ENCODE measurements around the gene SRRM5.
A peak's percentile ranks its signal among the peaks of the same experiment; 100 is the strongest.
"Not testable (repeated sequence)": the region's sequence is repeated elsewhere in the genome, so short reads cannot be mapped to it uniquely, and the experiment has no call there.

The SRRM5 gene, protein sequence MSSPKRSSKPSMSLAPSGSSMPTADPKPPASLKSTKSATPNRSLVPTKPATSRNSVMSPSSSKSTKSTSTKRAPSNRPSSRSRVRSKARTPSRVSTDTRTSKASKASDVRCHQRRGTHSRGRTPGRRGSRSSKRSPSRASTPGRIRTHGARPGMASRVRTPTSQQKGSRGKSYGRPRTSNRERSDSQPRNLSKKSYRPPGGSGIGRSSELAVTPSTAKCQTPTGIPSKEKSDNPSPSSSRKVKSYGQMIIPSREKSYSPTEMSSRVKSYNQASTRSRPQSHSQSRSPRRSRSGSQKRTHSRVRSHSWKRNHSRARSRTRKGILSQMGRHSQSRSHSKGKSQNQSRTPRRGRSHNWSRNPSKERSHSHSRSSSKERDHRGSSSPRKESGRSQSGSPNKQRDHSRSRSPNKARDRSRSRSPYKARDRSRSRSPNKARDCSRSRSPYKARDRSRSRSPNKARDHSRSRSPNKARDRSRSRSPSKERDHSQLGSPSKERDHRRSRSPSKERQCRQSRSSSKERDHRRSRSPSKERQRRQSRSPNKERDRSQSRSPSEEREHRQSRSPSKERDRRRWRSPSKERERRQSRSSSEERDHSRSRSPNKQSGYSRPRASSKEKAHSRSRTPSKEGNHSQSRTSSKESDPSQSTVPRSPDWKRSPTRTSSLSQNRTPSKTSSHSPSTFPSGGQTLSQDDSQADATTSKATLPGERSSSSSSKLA

DNA sequence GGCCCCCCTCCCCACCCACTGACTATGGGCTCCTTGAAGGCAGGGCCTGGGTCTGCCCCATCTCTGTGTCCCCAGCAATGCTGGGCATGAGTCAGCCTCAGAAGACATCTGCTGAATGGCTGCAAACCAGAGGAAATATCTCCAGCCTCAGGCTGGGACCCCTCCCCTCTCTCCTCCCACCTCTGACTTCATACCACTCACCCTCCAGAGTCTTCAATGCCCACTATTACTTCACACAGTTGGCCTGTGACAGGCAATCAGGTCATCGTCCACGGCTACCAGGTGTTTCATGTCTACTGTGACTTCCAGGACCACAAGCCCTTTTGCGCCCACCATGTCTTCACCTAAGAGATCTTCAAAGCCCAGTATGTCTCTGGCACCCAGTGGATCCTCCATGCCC lies at the start of gene SRRM5:
Gene SRRM5, plus strand, starts transcription at position 301 of the 400 bp plus-strand sequence. Its CDS starts 34 bp downstream, at position 335.
- no peak for DNase-seq (ENCODE audit: low read depth)

DNA sequence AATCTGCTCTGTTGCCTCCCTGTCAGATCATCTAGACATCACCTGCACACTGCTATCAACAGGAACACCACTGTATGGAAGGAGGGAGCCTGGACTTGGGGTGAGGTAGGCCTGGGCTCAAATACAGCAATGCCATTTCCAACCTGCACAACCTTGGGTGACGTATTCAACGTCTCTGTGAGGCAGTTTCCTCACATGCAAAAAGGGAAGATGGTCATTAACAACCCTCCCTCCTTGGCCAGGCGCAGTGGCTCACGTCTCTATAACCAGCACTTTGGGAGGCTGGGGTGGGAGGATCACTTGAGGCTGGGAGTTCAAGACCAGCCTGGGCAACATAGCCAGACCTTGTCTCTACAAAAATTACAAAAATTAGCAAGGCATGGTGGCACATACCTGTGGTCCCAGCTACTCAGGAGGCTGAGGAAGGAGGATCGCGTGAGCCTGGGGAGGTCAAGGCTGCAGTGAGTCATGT lies 49.6 kb upstream of the SRRM5 start:
- DNase-seq (ENCODE audit: low read depth), result no peak

DNA sequence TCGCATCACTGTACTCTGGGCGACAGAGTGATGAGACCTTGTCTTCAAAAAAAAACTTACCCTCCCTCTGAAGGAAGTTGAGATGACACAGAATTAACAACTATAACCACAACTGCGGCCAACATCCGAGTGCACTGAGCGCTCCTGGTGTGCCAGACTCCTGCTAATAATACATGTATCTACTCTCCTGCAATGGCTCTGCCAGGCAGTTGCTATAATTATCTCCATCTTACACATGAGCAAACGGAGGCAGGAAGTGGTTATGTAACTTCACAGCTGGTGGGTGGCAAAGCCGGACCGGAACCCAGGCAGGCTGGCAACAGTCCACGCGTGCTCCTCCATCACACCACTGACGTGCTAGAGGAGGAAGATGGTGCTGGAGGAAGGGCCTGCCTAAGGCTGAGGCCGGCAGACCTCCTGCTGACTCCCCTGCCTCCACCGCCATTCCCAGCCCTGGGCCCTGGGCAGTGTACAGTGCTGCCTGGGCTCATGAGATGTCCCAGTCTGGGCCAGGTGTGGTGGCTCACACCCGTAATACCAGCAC lies 49.1 kb upstream of the SRRM5 start:
- DNase-seq (ENCODE audit: low read depth), result peak; percentile 56

DNA sequence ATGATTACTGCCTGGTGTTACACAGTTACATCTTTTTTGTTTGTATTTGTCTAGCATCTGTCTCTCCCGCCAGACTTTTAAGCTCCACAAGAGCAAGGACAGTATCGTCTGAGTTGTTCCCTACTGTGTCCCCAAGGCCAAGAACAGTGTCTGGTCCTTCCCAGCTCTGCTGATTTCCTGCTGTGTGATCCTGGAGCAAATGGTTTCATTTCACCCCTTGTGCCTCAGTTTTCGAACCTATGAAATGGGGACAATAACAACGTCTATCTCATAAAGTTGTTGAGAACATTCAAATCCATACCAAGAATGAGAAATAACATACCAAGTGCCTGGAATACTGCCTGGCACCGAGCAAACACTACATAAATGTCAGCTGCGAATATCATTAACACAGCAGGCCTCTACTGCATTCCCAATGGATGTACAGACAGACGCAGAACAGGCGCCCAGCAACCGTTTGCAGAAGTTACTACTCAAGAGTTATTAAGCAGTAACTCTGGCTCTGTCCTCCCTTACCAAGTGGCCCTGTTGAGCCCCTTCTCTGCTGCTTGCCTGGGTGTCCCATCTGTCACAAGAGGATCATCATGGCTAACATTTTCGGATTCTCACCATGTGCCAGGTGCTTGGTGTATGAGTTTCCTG lies 48.0 kb upstream of the SRRM5 start:
- DNase-seq (ENCODE audit: low read depth), result no peak

DNA sequence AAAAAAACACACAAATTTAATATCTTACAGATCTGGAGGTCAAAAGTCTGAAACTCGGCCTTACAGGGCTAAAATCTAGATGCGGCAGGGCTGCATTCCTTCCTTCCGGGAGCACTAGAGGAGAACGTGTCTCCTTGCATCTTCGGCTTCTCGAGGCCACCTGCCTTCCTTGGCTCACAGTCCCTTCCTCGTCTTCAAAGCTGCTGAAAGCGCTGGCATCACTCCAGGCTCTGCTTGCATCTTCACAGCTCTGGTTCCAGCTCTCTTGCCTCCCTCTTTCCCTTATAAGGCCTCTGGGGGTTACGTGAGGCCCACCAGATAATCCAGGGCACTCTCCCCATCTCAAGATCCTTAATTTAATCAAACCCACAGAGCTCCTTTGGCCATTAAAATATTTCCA lies 47.1 kb upstream of the SRRM5 start:
- no peak for DNase-seq (ENCODE audit: low read depth)

DNA sequence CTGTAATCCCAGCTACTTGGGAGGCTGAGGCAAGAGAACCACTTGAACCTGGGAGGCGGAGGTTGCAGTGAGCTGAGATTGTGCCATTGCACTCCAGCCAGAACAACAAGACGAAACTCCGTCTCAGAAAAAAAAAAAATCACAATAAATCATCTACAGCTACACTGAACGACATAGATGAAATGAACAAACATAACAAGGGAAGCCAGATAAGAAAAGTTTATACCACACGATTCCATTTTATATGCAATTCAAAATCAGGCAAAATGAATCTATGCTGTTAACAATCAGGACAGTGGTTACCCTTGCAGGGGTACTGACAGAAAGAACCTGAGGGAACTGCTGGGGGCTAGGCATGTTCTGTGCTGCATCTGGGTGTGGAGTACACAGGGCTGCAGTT lies 42.2 kb upstream of the SRRM5 start:
- no peak for DNase-seq (ENCODE audit: low read depth)

DNA sequence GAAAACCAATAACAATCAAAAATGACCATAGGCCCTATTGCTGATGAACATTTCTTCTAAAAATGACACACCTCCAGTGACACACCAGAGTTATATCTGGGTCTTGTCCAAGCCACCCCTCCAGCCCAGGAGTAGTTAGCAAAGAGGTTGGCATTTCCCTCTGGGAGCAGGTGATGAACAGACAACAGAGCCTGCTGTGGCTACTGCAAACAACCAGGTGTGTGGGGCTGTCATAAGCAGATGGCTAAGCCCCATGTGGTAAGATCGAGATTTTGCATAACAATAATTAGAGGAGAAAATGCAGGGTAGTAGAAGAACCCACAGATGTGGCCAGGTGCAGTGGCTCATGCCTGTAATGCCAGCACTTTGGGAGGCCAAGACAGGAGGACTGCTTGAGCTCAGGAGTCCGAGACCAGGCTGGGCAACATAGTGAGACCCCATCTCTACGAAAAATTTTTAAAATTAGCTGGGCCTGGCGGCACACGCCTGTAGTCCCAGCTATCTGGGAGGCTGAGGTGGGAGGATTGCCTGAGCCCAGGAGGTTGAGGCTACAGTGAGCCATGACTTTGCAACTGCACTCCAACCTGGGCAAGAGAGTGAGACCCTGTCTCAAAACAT lies 41.6 kb upstream of the SRRM5 start:
- DNase-seq (ENCODE audit: low read depth), result no peak

DNA sequence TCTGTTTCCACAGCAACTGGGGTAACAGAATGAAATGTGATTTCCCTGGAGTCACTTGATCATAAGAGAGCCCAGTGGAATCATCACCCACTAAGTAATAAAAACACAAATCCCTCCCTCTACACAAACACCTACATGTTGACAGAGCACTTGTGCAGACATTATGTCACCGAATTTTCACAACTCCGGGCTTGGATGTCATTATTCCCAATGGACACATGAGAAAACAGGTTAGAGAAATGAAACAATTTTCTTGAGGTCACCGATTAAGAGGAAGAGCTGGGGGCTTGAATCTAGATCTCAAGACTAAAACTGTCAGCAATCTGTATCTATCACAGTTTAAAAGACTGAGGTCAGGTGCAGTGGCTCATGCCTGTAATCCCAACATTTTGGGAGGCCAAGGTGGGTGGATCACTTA lies 39.7 kb upstream of the SRRM5 start:
- DNase-seq (ENCODE audit: low read depth), result no peak

DNA sequence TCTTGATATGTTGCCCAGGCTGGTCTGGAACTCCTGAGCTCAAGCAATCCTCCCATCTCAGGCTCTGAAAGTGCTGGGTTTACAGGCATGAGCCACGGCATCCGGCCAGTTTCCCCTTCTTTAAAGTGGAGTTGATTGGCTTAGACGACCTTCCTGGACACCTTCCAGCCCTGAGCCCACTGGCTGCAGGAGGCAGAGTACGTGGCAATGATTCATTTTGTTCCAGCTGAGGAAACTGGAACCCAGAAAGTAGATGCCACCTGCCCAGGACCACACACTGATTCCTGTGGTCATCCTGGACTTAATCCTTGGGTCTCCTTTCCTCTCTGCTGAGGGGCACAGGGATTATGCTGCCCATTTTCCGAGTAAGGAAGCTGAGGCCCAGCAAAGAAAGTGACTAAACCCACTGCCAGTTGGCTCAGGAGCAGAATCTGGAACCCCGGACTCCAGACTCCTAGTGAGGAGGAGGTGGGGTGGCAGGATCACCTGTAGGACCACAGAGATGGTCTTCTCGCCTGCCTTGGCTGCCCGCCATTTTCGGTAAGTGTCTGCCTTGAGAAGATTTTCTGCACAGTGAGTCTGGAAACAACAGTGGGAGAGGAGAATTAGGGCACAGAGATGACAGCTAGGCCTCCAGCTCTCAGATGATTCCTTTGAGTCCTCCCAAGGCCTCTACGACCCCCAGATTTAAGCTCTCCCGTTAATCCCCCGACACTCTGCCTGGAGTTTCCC lies 37.3 kb upstream of the SRRM5 start:
- DNase-seq (ENCODE audit: low read depth), result no peak

DNA sequence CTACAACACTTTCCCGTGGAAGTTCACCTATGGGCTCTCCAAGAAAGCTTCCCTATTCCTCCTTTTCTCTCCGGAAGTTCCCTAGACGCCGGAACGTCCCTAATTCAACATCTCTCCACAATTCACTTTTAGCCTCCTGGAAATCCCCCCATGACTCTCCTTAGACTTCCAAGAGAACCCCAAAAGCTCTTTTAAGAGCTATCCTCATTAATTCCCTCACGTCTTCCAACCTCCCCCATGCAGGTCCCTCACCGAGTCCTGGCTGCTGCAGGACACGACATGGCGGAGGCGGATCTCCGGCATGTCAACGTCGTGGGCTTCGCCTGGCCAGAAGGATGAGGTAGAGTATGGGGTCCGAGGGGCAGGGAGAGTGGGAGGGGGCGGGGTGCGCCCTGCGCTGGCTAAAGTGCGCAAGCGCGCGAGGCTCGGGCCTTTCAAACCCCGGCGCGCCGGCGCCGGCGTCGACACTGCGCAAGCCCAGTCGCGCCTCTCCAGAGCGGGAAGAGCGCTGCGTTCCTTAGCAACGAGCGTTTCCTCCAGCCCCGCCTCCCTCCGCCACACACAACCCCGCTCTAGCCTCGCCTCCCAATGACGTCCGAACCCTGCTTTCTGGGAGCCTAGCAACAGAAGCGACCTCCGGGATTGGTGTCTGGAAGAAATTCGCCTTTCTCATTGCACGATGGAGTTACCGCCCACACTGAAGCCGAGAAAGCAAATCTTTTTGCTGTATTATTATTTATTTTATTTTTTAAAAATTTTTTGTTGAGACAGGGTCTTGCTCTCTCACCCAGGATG lies 36.5 kb upstream of the SRRM5 start, which contains the start of the genes PINLYP and XRCC1:
Gene PINLYP, plus strand, starts transcription at position 646 of the 795 bp plus-strand sequence. CDS start 1,391 bp downstream, outside the sequence.
Gene XRCC1, minus strand, starts transcription at position 372 of the 795 bp plus-strand sequence. Its CDS starts 69 bp downstream, at position 303.
- peak; percentile 94 for DNase-seq (ENCODE audit: low read depth)

DNA sequence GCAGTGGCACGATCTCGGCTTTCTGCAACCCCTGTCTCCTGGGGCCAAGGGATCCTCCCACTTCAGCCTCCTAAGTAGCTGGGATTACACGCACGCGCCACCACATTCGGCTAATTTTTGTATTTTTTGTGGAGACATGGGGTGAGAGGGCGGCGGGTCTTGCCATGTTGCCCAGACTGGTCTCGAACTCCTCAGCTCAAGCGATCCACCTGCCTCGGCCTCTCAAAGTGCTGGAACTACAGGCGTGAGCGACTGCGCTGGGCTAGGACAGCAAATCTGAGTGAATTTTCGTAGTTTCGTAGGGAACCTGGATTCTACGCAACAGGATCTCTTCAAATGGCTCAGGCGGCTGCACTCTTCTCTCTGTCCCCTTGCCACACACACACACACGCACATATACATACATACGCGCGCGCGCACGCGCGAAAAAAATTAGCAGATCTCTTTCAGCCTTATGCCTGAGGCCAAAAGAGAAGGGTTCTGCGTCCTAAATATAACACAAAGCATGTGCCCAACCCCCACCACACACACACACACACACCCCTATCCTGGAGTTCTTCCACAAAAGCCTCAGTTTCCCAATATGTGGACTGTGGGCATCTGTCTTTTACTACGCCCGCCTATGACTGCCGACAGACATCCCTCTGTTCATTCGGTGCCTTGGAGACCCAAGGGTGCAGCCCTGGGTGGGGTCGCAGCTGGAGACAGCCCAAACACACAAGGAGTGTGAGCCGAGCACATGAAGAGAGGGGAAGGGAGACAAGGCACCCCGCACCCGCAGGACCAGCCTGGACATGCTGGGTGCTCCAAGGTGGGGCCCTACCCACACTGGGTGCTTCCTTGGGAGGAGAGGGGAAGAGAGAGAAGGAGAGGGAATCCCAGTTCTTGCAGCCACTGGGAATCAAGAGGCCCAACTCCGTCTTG lies 35.7 kb upstream of the SRRM5 start:
- DNase-seq (ENCODE audit: low read depth), result no peak

DNA sequence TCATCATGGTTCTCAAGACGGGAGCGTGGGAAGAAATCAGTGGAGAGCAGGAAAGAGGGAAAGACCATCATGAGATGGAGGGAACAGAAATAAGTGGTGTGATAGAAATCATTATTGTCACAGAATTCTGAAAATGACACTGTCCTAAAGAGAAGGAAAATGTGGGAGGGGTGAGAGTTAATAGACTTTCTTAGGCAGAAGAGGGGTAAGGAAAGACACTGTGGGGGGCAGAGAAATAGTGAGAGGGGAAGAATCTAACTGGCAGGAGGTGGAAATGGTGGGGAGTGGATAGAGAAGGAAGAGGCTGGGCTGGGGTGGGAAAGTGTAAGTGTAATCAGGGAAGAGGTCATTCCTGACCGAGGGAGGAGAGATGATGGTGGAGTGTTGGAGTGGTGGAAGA lies 33.1 kb upstream of the SRRM5 start:
- no peak for DNase-seq (ENCODE audit: low read depth)

DNA sequence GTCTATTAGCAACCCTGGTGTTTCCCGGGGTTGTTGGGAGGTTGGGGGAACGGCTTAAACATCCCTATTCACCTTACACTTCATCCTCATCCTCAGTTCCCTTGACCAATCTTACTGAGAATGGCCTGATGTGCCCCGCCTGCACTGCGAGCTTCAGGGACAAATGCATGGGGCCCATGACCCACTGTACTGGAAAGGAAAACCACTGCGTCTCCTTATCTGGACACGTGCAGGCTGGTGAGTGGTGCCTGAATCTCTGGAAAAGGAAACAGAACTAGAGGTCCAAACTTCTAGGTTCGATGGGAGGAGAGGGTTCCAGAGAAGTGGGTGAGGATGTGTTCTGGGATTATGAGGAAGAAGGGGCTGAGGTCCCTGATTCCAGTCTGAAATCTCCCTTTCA lies 30.4 kb upstream of the SRRM5 start:
- no peak for DNase-seq (ENCODE audit: low read depth)

DNA sequence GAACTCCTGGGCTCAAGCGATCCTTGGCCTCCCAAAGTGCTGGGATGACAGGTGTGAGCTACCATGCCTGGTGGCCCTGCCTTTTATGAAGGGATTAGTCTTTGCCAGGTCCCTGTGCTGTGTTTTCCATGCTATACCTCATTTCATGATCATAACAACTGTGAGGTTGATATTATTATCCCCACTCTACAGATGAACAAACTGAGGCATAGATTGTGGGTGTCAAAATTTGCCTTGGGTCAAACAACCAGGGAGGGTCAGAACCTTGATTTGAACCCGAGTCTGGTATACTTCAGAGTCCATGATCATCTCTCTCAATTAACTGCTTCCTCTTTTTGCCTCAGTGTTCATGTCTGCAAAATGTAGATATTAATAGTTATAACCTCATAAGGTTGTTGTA lies 29.4 kb upstream of the SRRM5 start:
- no peak for DNase-seq (ENCODE audit: low read depth)

DNA sequence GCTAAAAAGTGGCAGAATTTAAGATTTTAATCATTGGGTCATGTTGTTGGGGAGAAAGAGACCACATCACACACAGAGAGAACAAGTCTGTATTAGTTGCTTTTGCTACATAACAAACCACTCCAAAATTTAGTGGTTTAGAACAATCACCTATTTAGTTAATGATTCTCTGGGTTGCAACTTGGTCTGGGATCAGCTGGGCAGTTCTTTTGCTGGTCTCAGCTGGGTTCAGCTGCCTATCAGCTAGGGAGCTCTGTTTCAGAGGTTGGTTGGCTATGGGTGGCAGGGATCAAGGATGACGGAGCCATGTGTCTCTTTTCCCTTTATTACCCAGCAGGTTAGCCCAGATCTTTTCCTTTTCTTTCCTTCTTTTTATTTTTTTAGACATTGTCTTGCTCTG lies 27.4 kb upstream of the SRRM5 start:
- no peak for DNase-seq (ENCODE audit: low read depth)

DNA sequence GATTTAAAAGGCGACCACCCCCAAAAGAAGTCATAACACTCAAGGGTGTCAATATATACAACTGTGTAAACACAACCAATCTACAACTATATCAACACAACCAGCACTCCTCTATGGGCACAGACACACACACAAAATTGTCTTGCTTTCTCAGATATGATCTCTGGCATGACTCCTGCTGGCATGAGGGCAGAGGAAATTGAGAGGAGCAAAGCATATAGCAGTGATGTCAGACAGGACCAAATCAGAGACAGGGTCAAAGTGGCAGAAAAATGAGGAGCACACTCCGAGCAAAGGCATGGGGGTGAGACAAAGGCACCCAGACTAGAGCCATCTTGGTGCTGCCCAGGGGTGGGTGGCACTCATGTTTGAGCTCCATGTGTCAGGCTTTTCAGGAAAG lies 25.5 kb upstream of the SRRM5 start:
- no peak for DNase-seq (ENCODE audit: low read depth)

DNA sequence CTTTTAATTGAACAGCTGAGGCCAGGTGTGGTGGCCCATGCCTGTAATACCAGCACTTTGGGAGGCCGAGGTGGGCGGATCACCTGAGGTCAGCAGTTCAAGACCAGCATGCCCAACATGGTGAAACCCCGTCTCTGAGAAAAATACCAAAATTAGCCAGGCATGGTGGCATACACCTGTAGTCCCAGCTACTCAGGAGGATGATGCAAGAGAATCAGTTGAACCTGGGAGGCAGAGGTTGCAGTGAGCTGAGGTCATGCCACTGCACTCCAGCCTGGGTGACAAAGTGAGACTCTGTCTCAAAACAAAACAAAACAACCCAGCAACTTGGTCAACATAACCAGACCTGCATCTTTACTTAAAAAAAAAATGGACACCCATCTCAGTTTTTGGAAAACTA lies 24.9 kb upstream of the SRRM5 start:
- DNase-seq (ENCODE audit: low read depth), result not testable (repeated sequence)

DNA sequence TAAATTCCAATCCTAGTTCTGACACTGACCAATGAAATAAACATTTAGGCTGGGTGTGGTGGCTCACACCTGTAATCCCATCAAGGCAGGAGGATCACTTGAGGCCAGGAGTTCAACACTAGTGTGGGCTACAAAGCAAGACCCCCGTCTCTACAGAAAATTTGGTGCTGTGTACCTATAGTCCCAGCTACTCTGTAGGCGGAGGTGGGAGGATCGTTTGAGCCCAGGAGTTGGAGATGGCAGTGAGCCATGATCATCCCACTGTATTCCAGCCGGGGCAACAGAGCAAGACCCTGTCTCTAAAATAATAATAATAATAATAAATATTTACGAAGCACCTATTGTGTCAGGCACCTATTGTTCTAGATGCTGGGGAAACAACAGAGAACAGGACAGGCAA lies 22.6 kb upstream of the SRRM5 start:
- no peak for DNase-seq (ENCODE audit: low read depth)

DNA sequence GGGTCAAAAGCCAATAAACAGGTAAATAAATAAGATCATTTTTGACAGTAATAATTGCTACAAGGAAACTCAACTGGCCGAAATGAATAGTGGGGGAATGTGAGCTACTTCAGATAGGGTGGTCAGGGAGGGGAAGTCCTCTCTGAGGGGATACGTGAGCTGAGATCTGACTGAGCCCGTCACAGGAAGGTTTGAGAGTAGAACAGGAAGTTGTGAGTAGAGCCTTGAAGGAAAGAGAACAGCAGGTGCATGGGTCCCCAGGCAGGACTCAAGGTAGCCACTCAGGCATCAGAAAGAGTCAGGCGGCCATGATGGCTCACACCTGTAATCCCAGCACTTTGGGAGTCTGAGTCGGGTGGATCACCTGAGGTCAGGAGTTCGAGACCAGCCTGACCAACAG lies 22.2 kb upstream of the SRRM5 start:
- no peak for DNase-seq (ENCODE audit: low read depth)
